Measurements from ENCODE around the gene TFDP1. TPM values are rescaled to one million over a fixed set of nuclear protein-coding genes. Genes with fewer than 3 reads are reported as not detected.

Gene TFDP1
- total RNA-seq, 1 donor from 2014 or later: 54.4 TPM

GRCh38 chr13:113657851-113658741 lies 73.5 kb downstream of the TFDP1 start, which contains the start of gene ATP4B:
ATP4B (minus strand) TSS chr13:113658198; CDS start chr13:113658144, 54 bp downstream.
- peaks cover 5% of the 10 kb centered on the region for H3K27me3 ChIP-seq (ENCODE audit: control insufficient read depth, insufficient read depth, low read length)
- no peak for TF ChIP-seq CTCF (IDR thresholded peaks at IDR 0.05; ENCODE audit: insufficient read depth, low read length, poor library complexity, severe bottlenecking)
- H3K4me3 ChIP-seq (ENCODE audit: low read depth, low read length): no peak within 1 kb of the TSS
- no peak for DNase-seq (ENCODE audit: low read depth)
- no peaks in the 10 kb centered on the region for H3K36me3 ChIP-seq (ENCODE audit: control insufficient read depth, insufficient read depth, low read length)

GRCh38 chr13:113658836-113659235 lies 74.3 kb downstream of the TFDP1 start:
- Histone ChIP-seq H3K36me3 (ENCODE audit: control insufficient read depth, insufficient read depth, low read length) (no peaks in the 10 kb centered on the region), H3K4me3 (ENCODE audit: low read depth, low read length) (no peak overlapping the region), H3K27me3 (ENCODE audit: control insufficient read depth, insufficient read depth, low read length) (peaks cover 5% of the 10 kb centered on the region)
- no peak for TF ChIP-seq CTCF (IDR thresholded peaks at IDR 0.05; ENCODE audit: insufficient read depth, low read length, poor library complexity, severe bottlenecking)
- no peak for DNase-seq (ENCODE audit: low read depth)

GRCh38 chr13:113659337-113659736 lies 74.8 kb downstream of the TFDP1 start:
- H3K36me3 ChIP-seq (ENCODE audit: control insufficient read depth, insufficient read depth, low read length): no peaks in the 10 kb centered on the region
- DNase-seq (ENCODE audit: low read depth): no peak
- H3K4me3 ChIP-seq (ENCODE audit: low read depth, low read length): no peak overlapping the region
- no peak for TF ChIP-seq CTCF (IDR thresholded peaks at IDR 0.05; ENCODE audit: insufficient read depth, low read length, poor library complexity, severe bottlenecking)
- peaks cover 5% of the 10 kb centered on the region for H3K27me3 ChIP-seq (ENCODE audit: control insufficient read depth, insufficient read depth, low read length)

- Histone ChIP-seq H3K36me3 (ENCODE audit: control insufficient read depth, insufficient read depth, low read length) (no peaks in the 10 kb centered on the region), H3K4me3 (ENCODE audit: low read depth, low read length) (no peak overlapping the region), H3K27me3 (ENCODE audit: control insufficient read depth, insufficient read depth, low read length) (peaks cover 10% of the 10 kb centered on the region)
- no peak for DNase-seq (ENCODE audit: low read depth)
- TF ChIP-seq CTCF (IDR thresholded peaks at IDR 0.05; ENCODE audit: insufficient read depth, low read length, poor library complexity, severe bottlenecking): no peak
These were observed 75.5 kb downstream of the TFDP1 start for GRCh38 chr13:113660066-113660465.

- no peak for DNase-seq (ENCODE audit: low read depth)
- H3K36me3 ChIP-seq (ENCODE audit: control insufficient read depth, insufficient read depth, low read length): no peaks in the 10 kb centered on the region
- no peak for TF ChIP-seq CTCF (IDR thresholded peaks at IDR 0.05; ENCODE audit: insufficient read depth, low read length, poor library complexity, severe bottlenecking)
- peaks cover 10% of the 10 kb centered on the region for H3K27me3 ChIP-seq (ENCODE audit: control insufficient read depth, insufficient read depth, low read length)
- no peak overlapping the region for H3K4me3 ChIP-seq (ENCODE audit: low read depth, low read length)
These were observed 77.0 kb downstream of the TFDP1 start for GRCh38 chr13:113661509-113661908.

Data from kidney epithelial cell (primary cell).